ENCODE measurements around the gene CEACAM7. TPM values are rescaled to one million over a fixed set of nuclear protein-coding genes. Genes with fewer than 3 reads are reported as not detected.

The CEACAM7 gene
- total and polyA plus RNA-seq, 2 of the 13 experiments (the other 11 are each of a cell fraction or from before 2014, with no cell fraction given): not detected

- BruUV-seq (replicated peaks): no TSS peak
- no peak for TF ChIP-seq ZFP36 (IDR thresholded peaks at IDR 0.05; ENCODE audit: borderline replicate concordance, low read depth, low read length, partially characterized antibody)
- no peak for TF ChIP-seq ZNF577 (CRISPR knock-in tag; IDR thresholded peaks at IDR 0.05; ENCODE audit: borderline replicate concordance, low read depth)
- TF ChIP-seq ZNF281 (CRISPR knock-in tag; IDR thresholded peaks at IDR 0.05; ENCODE audit: borderline replicate concordance): no peak
- peak; percentile 93 for TF ChIP-seq MIER2 (CRISPR knock-in tag; IDR thresholded peaks at IDR 0.05)
- TF ChIP-seq REST (IDR thresholded peaks at IDR 0.05; ENCODE audit: borderline replicate concordance in 1 of 2, low read depth in 1 of 2, low read length in 2 of 2): peak; percentile 73 to 93
- 0 out of 2 replicates have a peak, but pooled peaks have one; percentile 23 for TF ChIP-seq ZNF792 (CRISPR knock-in tag; IDR thresholded peaks at IDR 0.05)
- TF ChIP-seq ZNF280D (CRISPR knock-in tag; IDR thresholded peaks at IDR 0.05): no peak
- no peak for TF ChIP-seq ZNF30 (CRISPR knock-in tag; IDR thresholded peaks at IDR 0.05)
- no peak for TF ChIP-seq ZNF652 (CRISPR knock-in tag; IDR thresholded peaks at IDR 0.05; ENCODE audit: borderline replicate concordance, low read depth)
- TF ChIP-seq SALL1 (CRISPR knock-in tag; IDR thresholded peaks at IDR 0.05): 0 out of 2 replicates have a peak, but pooled peaks have one; percentile 19
- TF ChIP-seq EHMT2 (IDR thresholded peaks at IDR 0.05; ENCODE audit: borderline replicate concordance, low read depth, low read length): peak; percentile 35; the same call in 1 of the 2 replicates
- TF ChIP-seq ZNF883 (CRISPR knock-in tag; IDR thresholded peaks at IDR 0.05; ENCODE audit: not compliant biosample characterization): no peak
Observed at GRCh38 chr19:41696402-41697197, 8.5 kb upstream of the CEACAM7 start.

More at GRCh38 chr19:41696402-41697197, 8.5 kb upstream of the CEACAM7 start:
- H3K4me3 ChIP-seq (replicated peaks in 1 of 3; ENCODE audit: insufficient read depth in 1 of 3, low read depth in 2 of 3, low read length in 3 of 3): no peak overlapping the region
- CTCF ChIA-PET (ENCODE audit: low intra/inter-chr PET ratio, low total read pairs): no interaction called here
- no peak overlapping the region for H3K27ac ChIP-seq (ENCODE audit: extremely low read length, insufficient read depth, low read length)
- intact Hi-C loops (cut with micrococcal nuclease; ENCODE audit: unreplicated experiment) (no loop called here), in situ Hi-C loops (cut with HindIII; ENCODE audit: extremely low pct_ligation_motif_present, low pct_unique_long_range_greater_than_20kb) (no loop called here)
- no peaks in the 10 kb centered on the region for H4K20me1 ChIP-seq (ENCODE audit: insufficient read depth, low read length)
- H3K27me3 ChIP-seq (ENCODE audit: control insufficient read depth in 1 of 2, insufficient read depth in 2 of 2, low read length in 2 of 2): peaks cover 0 to 4% of the 10 kb centered on the region in 2 experiments; a peak in 1 of 5 replicates
- H3K4me1 ChIP-seq (ENCODE audit: insufficient read depth, low read length): no peaks in the 10 kb centered on the region
- no peak for FAIRE-seq
- ATAC-seq: peak; percentile 36; the same call in 1 of the 3 replicates
- H3K4me2 ChIP-seq (ENCODE audit: low read depth, low read length): no peak overlapping the region
- H3K79me2 ChIP-seq (ENCODE audit: insufficient read depth, low read length): no peaks in the 10 kb centered on the region
- H3K9me3 ChIP-seq (ENCODE audit: low read length): no peaks in the 10 kb centered on the region
- POLR2A ChIA-PET: no interaction called here
- WGBS (ENCODE audit: low lambda C conversion rate): 7% methylated on average over 5 of the region's 7 CpGs
- no peak overlapping the region for H3K9ac ChIP-seq (ENCODE audit: insufficient read depth, low read depth, low read length)
- DNase-seq (ENCODE audit: low spot score): no peak
- no peak overlapping the region for H2AFZ ChIP-seq (ENCODE audit: low read length)
- H3K36me3 ChIP-seq (replicated peaks in 1 of 2; ENCODE audit: control insufficient read depth in 1 of 2, insufficient read depth in 2 of 2, low read length in 2 of 2): no peaks in the 10 kb centered on the region

Data from HepG2 (cell line).